HG03108 (cell line): ENCODE data around the gene OGFOD2.

ENCODE experiments used
- ATAC-seq: cut with Tn5 transposase; IDR thresholded peaks from one replicate; pipeline ENCODE4 v1.9.1; 2021; ENCODE audit warnings: moderate library complexity; ENCODE audit not compliant: unreplicated experiment

The OGFOD2 gene

GRCh38 chr12:122976648-122976975 is 1.6 kb downstream of the OGFOD2 start:
- no peak for ATAC-seq

DNA sequence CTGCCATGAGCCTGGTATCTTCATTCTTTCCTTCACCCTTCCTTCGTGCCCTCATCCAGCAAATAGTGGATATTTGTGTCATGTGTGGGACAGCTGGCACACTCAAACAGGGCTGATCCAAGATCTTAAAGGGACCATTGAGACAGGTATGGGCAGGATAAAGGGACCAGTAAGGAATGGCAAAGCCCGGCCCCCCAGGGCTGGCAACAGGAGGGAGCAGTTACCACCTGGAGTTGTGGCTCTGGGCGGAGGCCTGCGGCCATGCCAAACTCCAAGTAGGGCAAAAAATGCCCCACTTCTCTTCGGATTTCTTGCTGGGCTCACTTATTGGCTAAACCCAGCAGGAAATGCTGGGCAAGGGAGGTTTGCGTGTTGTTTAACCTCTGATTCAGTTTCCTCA is 2.1 kb downstream of the OGFOD2 start:
- ATAC-seq: no peak

- no peak for ATAC-seq
Observed at GRCh38 chr12:122977655-122978392, 2.8 kb downstream of the OGFOD2 start.

DNA sequence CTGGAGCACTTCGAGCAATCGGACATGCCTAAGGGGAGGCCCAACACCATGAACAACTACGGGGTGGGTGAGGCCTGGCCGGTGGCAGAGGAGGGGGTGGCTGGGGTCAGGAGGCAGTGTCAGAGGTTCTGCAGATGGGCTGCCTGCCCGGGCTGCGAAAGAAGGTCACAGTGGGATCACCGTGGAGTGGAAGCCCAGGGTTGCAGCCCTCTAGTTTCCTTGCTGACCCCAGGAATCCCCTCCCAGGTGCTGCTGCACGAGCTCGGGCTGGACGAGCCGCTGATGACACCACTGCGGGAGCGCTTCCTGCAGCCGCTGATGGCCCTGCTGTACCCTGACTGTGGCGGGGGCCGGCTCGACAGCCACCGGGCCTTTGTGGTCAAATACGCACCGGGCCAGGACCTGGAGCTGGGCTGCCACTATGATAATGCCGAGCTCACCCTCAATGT is 3.5 kb downstream of the OGFOD2 start:
- ATAC-seq: no peak

DNA sequence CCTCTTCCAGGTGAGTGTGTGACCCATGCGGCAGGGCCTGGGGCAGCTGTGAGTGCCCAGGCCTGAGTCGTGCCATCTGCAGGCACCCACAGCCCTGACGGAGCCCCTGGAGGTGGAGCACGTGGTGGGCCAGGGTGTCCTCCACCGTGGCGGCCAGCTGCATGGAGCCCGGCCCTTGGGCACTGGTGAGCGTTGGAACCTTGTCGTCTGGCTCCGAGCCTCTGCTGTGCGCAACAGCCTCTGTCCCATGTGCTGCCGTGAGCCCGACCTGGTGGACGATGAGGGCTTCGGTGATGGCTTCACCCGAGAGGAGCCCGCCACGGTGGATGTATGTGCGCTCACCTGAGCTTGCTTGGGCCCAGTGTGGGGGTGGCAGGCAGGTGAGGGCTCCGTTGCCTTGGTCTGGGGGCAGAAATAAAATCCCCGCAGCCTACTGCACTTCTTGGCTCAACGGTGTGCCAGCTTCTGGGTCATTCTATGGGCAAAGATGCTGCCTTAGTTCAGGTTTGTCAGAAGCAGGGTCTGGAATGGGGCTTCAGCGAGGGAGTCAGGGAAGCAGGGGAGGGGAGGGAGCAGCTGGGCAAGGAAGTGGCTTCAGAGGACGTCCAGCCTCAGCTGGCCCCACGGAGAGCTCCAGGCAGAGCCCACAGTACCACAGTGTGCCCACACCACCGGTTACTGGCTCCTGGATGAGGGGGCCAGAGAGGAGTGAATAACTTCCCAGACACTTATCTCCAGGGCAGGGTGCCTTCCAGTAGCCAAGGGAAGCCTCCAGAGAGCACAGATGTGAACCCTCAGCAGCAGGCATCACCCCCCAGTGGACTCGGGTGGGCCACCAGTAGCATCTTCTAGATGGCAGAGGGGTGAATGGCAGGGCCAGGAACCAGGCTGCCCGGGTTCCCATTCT is 4.2 kb downstream of the OGFOD2 start:
- ATAC-seq: no peak

- no peak for ATAC-seq
Observed at GRCh38 chr12:122979908-122980182, 4.8 kb downstream of the OGFOD2 start.

DNA sequence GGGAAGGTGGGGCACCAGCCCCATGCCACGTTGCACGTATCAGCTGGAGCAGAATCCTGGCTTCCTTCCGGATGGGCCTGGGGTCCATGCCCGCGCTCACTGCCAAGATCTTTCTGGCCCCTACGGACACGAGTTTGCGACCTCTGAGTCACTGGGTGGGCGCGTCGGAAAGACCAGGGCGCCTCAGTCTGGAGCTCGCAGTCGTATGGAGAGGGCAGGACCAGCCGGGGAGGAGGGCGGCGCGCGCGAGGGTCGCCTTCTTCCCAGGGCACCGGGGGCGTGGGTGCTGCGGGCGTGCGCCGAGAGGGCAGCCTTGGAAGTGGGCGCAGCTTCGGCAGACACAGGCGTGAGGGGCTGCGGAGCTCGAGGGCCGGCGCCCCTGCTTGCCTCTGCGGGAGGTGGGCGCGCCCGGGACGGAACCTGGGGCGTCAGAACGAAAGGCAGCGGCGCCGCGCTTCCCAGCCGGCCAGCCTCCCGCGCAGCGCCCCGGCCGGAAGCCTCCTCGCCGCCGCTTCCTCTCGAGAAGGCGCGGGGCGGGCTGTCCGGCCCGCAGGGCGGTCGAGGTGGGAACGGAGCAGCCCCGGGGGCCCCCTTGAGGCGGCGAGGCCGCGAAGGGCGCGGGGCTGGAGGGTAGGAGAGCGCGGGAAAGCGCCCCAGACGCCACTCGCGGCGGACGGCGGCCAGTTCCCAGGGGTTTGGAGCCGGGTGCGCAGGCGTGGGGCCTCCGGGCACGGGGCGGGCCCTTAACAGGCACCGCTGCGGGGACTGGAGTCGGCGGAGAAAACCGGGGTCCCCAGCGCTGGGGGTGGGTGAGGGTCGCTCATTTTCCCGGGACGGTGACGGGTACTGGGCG is 5.4 kb downstream of the OGFOD2 start, which contains the start of gene ARL6IP4:
ARL6IP4 (plus strand) TSS at position 499 of the 853 bp plus-strand sequence. CDS start 459 bp downstream, outside the sequence.
- peak; percentile 42 for ATAC-seq

DNA sequence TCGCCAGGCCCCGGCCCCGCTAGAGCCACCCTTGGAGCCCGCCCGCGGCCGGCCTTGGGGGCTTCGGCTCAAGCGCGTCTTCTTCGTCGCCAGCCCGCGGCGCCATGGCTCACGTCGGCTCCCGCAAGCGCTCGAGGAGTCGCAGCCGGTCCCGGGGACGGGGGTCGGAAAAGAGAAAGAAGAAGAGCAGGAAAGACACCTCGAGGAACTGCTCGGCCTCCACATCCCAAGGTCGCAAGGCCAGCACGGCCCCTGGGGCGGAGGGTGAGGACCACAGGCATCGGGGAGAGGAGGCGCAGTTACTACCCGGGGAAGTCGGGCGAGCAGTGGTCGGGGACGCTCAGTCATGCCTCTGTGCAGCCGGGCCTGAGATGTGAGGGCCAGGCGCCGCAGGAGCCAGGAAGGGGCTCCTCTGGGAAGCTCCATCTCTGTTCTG is 6.0 kb downstream of the OGFOD2 start:
- ATAC-seq: peak; percentile 7

DNA sequence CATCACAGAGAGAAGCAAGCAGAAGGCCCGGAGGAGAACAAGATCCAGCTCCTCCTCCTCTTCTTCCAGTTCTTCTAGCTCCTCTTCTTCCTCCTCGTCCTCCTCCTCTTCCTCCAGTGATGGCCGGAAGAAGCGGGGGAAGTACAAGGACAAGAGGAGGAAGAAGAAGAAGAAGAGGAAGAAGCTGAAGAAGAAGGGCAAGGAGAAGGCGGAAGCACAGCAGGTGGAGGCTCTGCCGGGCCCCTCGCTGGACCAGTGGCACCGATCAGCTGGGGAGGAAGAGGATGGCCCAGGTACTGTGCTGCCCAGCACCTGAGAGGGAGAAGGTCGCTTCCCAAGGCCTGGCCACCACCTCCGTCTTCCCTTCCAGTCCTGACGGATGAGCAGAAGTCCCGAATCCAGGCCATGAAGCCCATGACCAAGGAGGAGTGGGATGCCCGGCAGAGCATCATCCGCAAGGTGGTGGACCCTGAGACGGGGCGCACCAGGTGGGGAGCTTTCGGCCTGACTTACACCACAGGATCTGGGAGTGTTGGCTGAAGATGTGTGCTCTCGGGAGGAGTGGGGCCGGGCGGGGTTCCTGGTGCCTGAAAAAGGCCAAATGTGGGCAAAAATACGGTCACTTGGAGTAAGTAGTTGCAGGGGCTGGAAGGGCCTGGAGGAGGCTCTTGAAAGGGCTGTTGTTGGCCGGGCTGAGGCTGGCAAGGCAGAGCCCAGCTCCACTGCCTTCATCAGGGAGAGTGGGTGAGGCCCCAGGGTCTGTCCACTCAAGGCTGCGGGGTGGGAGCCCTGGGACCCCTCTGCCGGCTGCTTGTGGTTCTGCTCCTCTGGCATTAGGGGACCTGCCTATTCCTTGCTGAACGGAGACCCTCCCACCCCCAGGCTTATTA is 6.8 kb downstream of the OGFOD2 start:
- ATAC-seq: no peak

- ATAC-seq: no peak
Observed at GRCh38 chr12:122982477-122982815, 7.4 kb downstream of the OGFOD2 start.

- no peak for ATAC-seq
Observed at GRCh38 chr12:122982963-122983788, 8.1 kb downstream of the OGFOD2 start.

GRCh38 chr12:122983789-122984515 is 8.9 kb downstream of the OGFOD2 start:
- no peak for ATAC-seq

- no peak for ATAC-seq
Observed at GRCh38 chr12:122984612-122985337, 9.7 kb downstream of the OGFOD2 start.

DNA sequence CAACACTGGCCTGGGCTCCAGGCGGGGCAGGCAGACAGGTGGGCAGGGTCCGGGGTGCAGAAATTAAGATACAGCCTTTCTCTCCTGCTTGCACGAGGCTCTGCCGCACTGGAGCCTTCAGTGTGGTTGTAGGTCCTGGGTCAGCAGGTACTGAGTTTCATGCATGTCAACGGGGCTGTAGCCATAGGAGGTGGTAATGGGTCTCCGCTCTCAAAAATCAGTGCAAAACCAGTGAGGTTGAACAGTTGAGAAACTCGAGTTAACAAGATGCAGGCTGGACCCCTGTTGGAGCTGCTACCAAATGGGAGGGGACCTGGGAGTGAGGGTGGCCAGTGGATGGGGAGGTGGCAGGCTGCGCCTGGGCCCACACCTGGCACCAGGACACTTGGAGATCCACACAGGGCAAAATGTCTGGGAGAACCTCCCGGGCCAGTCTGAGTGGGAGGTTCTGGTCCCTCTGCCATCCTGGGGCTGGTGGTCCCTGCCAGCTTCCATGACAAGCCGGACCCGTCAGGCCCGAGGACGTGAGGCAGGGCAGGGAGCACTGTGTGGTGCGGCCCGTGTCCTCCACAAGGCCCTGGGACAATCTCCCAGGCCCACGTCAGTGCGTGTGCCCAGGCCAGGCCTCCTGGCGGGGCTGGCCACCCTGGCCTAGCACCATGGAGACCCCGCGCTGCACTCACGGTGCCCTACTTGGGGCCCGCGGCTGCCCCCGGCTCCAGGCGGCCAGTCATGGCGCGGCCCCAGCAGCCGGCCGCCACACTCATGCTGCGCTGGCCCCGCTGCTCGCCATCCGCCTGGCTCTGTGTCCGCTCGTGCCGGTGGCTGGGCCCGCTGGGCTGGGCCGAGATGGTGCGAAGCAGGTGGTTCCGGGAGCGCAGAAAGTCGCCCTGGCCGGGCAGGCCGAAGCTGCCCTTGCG is 10.6 kb downstream of the OGFOD2 start:
- ATAC-seq: no peak

DNA sequence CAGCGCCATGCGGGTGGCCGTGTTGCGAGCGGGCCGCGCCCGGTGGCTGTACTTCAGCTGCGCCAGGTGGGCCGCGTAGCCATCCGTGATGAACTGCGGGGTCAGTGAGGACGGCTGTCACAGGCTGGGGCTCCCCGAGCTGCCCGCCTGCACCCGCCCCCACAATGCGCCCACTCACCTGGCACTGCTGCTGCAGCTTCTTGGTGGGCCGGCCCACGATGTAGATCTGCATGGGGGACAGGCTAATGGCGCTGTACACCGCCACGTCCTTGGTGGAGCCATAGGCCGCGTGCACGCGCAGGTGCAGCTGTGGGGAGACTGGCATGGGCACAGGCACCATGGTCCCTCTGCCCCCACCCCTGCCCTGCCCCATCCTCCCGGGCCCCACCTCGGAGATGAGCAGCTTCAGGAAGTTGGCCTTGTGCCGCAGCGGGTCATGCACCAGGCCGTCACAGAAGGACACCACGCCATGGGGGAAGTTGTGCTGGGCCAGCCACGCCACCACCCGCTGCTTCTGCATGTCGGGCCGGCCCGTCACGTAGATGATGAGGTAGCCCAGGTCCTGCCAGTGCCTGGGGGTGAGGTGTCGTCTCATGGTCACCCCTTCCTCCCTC is 11.3 kb downstream of the OGFOD2 start:
- no peak for ATAC-seq

DNA sequence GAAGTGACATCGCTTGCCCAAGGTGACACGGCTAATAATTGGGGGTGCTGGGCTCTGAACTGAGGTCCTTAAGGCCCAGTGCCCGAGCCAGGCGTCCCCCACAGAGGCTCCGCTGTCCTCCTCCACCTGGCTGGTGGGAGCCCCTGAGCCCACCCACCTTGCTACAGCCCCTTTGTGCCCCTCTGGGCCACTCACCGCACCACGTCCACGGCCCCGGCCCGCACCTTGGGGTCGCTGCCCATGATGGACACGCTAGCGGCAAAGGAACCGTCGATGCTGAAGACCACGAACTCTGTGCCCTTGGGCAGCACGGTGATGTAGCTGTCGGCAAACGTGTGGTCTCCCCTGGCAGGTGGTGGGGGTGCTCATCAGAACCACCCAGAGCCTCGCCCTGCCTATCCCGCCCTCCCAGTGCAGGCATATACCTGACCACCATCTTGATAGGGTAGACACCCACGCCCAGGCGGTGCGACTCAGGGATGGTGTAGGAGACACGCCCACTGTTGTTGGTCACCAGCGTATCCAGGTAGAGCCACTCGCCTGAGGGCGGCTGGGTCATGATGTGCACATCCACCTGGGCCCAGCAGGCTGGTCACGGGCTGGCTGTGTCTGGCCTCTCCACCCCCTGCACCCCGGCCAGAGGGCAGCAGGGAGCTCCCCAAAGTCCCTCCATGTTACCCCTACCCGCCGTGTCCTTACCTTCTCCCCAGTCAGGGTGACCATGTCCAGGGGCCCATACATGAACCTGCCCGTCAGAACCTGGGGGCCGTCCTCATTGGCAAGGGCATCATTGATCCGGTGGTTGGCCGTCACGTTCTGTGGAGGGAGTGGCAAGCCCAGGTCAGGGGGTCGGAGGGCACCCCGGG is 12.3 kb downstream of the OGFOD2 start:
- ATAC-seq: no peak
